Spleen (tissue), 11 donors: ENCODE measurements around the gene AZGP1. TPM values are rescaled to one million over a fixed set of nuclear protein-coding genes. Genes with fewer than 3 reads are reported as not detected.
"Not testable (repeated sequence)": the region's sequence is repeated elsewhere in the genome, so short reads cannot be mapped to it uniquely, and the experiment has no call there.

Experiments used
- DNase-seq: peaks from one replicate; pipeline ENCODE4 v3.0.0-alpha.2; 2020
- H3K27ac ChIP-seq, 8 donors: fragments of 200-600 bp; sonication (generic) in 7 of 8; 1 replicate in 4 of 8; 2 replicates in 4 of 8; pipeline versions ENCODE4 v1.5.0 to v1.8.0; 2016 to 2021; ENCODE audit warnings: inconsistent platforms in 4 of 8, mild to moderate bottlenecking in 4 of 8, moderate library complexity in 1 of 8
- H3K27me3 ChIP-seq, 7 donors: fragments of 200-600 bp; sonication (generic) in 6 of 7; replicated peaks in 1 of 7; 1 replicate in 4 of 7; 2 replicates in 3 of 7; pipeline versions ENCODE4 v1.5.0 to v1.8.0; 2016 to 2021; ENCODE audit warnings: inconsistent platforms in 3 of 7, mild to moderate bottlenecking in 1 of 7
- H3K36me3 ChIP-seq, 6 donors: fragments of 200-600 bp; sonication (generic) in 5 of 6; 1 replicate in 4 of 6; 2 replicates in 2 of 6; pipeline versions ENCODE4 v1.5.0 to v1.8.0; 2016 to 2021; ENCODE audit warnings: inconsistent platforms in 2 of 6
- H3K4me1 ChIP-seq, 6 donors: fragments of 200-600 bp; sonication (generic) in 5 of 6; 1 replicate in 3 of 6; 2 replicates in 3 of 6; pipeline versions ENCODE4 v1.5.0 to v1.8.0; 2016 to 2021; ENCODE audit warnings: inconsistent platforms in 3 of 6
- H3K4me3 ChIP-seq, 8 donors: fragments of 200-600 bp; sonication (generic) in 7 of 8; 1 replicate in 4 of 8; 2 replicates in 4 of 8; pipeline versions ENCODE4 v1.5.0 to v1.8.0; 2016 to 2021; ENCODE audit warnings: inconsistent platforms in 4 of 8, mild to moderate bottlenecking in 4 of 8, moderate library complexity in 2 of 8
- H3K9me3 ChIP-seq, 8 donors: fragments of 200-600 bp; sonication (generic) in 7 of 8; 1 replicate in 4 of 8; 2 replicates in 4 of 8; pipeline versions ENCODE4 v1.5.0 to v1.8.0; 2016 to 2021; ENCODE audit warnings: inconsistent platforms in 4 of 8
- POLR2A ChIP-seq, 3 donors: fragments of 450-650 bp; IDR thresholded peaks; one replicate each; pipeline ENCODE4 v1.5.1; 2017; ENCODE audit warnings: antibody characterized with exemption in 3 of 3, mild to moderate bottlenecking in 1 of 3
- POLR2AphosphoS5 ChIP-seq, 3 donors: sonication (generic); formaldehyde crosslinking; IDR thresholded peaks; one replicate each; pipeline ENCODE4 v1.5.1; 2017; ENCODE audit warnings: antibody characterized with exemption in 3 of 3
- WGBS, 5 donors: extraction: QIAGEN DNeasy Blood & Tissue Kit in 3 of 5; methylation state at CpG; one replicate each; pipeline versions ENCODE4 v1.1.5 to v1.1.7; 2013 to 2018; 5-methylcytosine and 5-hydroxymethylcytosine counted together
- intact Hi-C: fragments of 100-400 bp; cut with DNase I; formaldehyde crosslinking; loops from one replicate; pipeline ENCODE4 v1.15.0; 2023; ENCODE audit warnings: low total_unique reads
- polyA plus RNA-seq, 3 donors: library from polyadenylated mRNA; stranded (reverse); fragments of 200-250 nt; gene quantifications; one replicate each; pipeline ENCODE4 v1.2.1, GENCODE V29; 2013
- total RNA-seq, 7 donors: library from RNA; depleted of rRNA in 3 of 7; stranded (reverse); fragments of >200 nt in 3 of 7; fragmentation: NEBNext Ultra II Directional in 4 of 7; extraction: Animal tissue kit (Norgen Biotek cat#: 25700) in 4 of 7; gene quantifications; one replicate each; pipeline versions ENCODE4 v1.1.0 to v1.2.1, GENCODE V29; 2016 to 2021
- TF ChIP-seq, protein P1 (sequence below), 11 experiments: fragments of 200-600 bp in 7 of 11; fragments of 450-650 bp in 4 of 11; sonication (generic) in 4 of 11; IDR thresholded peaks in 8 of 11; conservative IDR thresholded peaks in 3 of 11; 1 replicate in 7 of 11; 2 replicates in 4 of 11; pipeline versions ENCODE4 v1.4.0 to v1.8.0; 2016 to 2021; ENCODE audit warnings: antibody characterized with exemption in 11 of 11, inconsistent platforms in 4 of 11, mild to moderate bottlenecking in 1 of 11
- donor health status: healthy with polysubstance abuse.
- donor health status: DM: no; HTN: no; CAD: no; lungs with moderate emphysema.
- donor health status: DM: no; HTN: no; CAD: no.
- donor health status: Bipolar disorder and iron deficiency.
- donor health status: healthy.
- donor health status: DM: no; HTN: no; CAD: no.
- donor health status: DM: yes; HTN: yes; CAD: no.

AZGP1 gene
- total and polyA plus RNA-seq, 10 donors, result 0.13 to 2.3 (median 0.58) TPM; not detected in 6

DNA sequence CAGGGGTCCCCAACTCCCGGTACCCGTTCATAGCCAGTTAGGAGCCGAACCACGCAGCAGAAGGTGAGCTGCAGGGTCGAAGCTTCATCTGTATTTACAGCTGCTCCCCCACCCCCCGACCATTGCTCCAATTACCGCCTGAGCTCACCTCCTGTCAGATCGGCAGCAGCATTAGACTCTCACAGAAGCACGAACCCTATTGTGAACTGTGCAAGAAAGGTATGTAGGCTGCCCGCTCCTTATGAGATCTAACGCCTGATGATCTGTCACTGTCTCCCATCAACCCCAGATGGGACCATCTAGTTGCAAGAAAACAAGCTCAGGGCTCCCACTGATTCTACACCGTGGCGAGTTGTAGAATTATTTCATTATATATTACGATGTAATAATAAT, 14.6 kb upstream of the AZGP1 start:
- H3K36me3 ChIP-seq, result no peaks in the 10 kb centered on the region
- DNase-seq, result peak; percentile 44
- intact Hi-C loops, result loop anchor here (5.0 kb wide), 1 partner anchor 78 kb away; no protein-coding TSS in a partner anchor
- peaks cover 0 to 42% (median 26%) of the 10 kb centered on the region in 6 donors for H3K4me1 ChIP-seq
- TF ChIP-seq, protein P1, sequence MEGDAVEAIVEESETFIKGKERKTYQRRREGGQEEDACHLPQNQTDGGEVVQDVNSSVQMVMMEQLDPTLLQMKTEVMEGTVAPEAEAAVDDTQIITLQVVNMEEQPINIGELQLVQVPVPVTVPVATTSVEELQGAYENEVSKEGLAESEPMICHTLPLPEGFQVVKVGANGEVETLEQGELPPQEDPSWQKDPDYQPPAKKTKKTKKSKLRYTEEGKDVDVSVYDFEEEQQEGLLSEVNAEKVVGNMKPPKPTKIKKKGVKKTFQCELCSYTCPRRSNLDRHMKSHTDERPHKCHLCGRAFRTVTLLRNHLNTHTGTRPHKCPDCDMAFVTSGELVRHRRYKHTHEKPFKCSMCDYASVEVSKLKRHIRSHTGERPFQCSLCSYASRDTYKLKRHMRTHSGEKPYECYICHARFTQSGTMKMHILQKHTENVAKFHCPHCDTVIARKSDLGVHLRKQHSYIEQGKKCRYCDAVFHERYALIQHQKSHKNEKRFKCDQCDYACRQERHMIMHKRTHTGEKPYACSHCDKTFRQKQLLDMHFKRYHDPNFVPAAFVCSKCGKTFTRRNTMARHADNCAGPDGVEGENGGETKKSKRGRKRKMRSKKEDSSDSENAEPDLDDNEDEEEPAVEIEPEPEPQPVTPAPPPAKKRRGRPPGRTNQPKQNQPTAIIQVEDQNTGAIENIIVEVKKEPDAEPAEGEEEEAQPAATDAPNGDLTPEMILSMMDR (IDR thresholded peaks at IDR 0.05 in 8 of 11, conservative IDR thresholded peaks at IDR 0.05 in 3 of 11), result no peak
- no peak for TF ChIP-seq POLR2AphosphoS5 (IDR thresholded peaks at IDR 0.05)
- TF ChIP-seq POLR2A (IDR thresholded peaks at IDR 0.05), result no peak
- H3K27me3 ChIP-seq, result peaks cover 0 to 16% (median 0%) of the 10 kb centered on the region in 7 donors
- H3K9me3 ChIP-seq, result no peaks in the 10 kb centered on the region
- 49 to 66% (median 61%) methylated on average over 14 of the region's 14 CpGs for WGBS, 5 donors
- peak overlapping the region in 1 of 8 donors; percentile 31 for H3K4me3 ChIP-seq
- no peak overlapping the region for H3K27ac ChIP-seq

DNA sequence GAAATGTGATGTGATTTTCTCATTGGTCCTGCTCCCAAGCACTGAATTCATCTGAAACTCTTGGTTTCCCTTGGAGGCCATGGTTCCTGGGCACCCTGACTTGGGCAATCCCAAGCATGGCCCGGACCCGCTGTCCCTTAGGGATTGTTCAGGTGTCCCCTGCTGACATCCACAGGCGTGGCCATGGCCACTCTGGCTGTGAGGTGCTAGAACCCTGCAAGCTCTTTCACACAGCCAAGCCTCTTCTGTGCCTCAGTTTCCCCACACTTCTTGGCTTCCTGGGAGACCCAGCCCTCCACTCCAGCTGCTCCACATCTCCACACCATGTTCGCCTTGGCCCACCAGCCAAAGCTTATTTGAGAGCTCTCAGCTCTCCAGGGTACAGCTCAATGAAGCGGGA, 12.0 kb upstream of the AZGP1 start:
- no peak overlapping the region for H3K27ac ChIP-seq

DNA sequence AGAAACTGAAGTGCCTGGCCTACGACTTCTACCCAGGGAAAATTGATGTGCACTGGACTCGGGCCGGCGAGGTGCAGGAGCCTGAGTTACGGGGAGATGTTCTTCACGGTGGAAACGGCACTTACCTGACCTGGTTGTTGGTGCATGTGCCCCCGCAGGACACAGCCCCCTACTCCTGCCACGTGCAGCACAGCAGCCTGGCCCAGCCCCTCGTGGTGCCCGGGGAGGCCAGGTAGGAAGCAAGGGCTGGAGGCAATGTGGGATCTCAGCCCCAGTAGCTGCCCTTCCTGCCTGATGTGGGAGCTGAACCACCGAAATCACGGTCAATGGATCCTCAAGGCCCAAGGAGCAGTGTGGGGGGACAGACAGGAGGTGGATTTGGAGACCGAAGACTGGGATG, 11.5 kb upstream of the AZGP1 start:
- peaks cover 0 to 21% (median 17%) of the 10 kb centered on the region in 6 donors for H3K4me1 ChIP-seq
- H3K27me3 ChIP-seq, H3K9me3 ChIP-seq, H3K36me3 ChIP-seq, H3K4me3 ChIP-seq, H3K27ac ChIP-seq: not testable (repeated sequence)
- intact Hi-C loops, result loop anchor here (10.0 kb wide), 1 partner anchor 87 kb away; no protein-coding TSS in a partner anchor
- WGBS, 5 donors, result 75 to 87% (median 83%) methylated on average over 12 to 14 of the region's 14 CpGs
- DNase-seq, result peak; percentile 32

More for the DNA sequence above, 12.0 kb upstream of the AZGP1 start:
- Histone ChIP-seq H3K4me3 (no peak overlapping the region), H3K27me3 (peaks cover 0 to 5% (median 0%) of the 10 kb centered on the region in 7 donors), H3K9me3 (no peaks in the 10 kb centered on the region), H3K36me3 (no peaks in the 10 kb centered on the region), H3K4me1 (peaks cover 0 to 25% (median 19%) of the 10 kb centered on the region in 6 donors)
- TF ChIP-seq, protein P1 (IDR thresholded peaks at IDR 0.05 in 8 of 11, conservative IDR thresholded peaks at IDR 0.05 in 3 of 11), result no peak
- TF ChIP-seq POLR2AphosphoS5 (IDR thresholded peaks at IDR 0.05) (no peak), POLR2A (IDR thresholded peaks at IDR 0.05) (no peak)
- WGBS, 5 donors, result 70 to 95% (median 73%) methylated on average over 5 of the region's 5 CpGs
- DNase-seq, result peak; percentile 56
- intact Hi-C loops, result loop anchor here (10.0 kb wide), 1 partner anchor 87 kb away; no protein-coding TSS in a partner anchor

DNA sequence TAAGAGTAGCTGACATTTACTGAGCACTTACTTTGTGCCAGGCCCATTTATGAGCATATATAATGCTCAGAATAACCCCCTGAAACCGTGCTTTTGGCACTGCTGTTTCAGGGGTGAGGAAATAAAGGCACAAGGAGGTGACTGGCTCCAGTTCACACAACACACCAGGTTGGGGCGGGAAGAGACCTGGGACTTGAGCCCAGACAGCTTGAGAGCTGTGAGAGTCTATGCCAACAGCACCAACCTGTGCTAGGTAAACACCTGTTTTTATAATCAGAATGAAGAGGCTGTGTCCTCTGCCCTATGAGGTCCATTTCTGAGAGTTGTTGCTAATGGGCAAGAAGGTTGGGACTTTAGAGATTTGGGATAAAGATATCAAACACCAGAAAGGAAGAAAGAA, 8.8 kb upstream of the AZGP1 start:
- TF ChIP-seq POLR2A (IDR thresholded peaks at IDR 0.05) (no peak), POLR2AphosphoS5 (IDR thresholded peaks at IDR 0.05) (no peak)
- 60 to 75% (median 63%) methylated on average over 2 of the region's 2 CpGs for WGBS, 5 donors
- Histone ChIP-seq H3K4me1 (peaks cover 0 to 6% (median 0%) of the 10 kb centered on the region in 6 donors), H3K27ac (no peak overlapping the region), H3K36me3 (no peaks in the 10 kb centered on the region), H3K4me3 (no peak overlapping the region), H3K9me3 (peaks cover 0 to 7% (median 0%) of the 10 kb centered on the region in 8 donors), H3K27me3 (no peaks in the 10 kb centered on the region)
- peak; percentile 7 for DNase-seq
- intact Hi-C loops, result loop anchor here (10.0 kb wide), 1 partner anchor 90 kb away; no protein-coding TSS in a partner anchor

DNA sequence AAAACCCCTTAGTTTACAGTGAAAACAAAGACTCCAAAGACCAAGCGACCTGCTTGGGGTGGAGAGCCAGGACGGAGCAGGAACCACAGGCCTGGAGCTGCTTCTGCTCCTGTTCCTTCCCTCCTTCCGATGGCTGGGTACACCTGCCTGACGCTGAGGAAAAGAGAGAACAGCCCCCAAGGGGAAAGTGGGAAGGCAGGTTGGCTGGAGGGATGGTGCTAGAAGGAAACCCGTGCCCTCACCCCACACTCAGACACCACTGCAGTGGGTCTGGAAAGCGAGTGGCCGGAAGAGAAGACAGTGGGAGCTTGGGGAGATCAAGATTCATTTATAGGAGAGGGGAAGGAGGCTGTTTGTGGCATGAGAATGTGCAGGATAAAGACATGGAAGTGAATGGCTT, 5.2 kb upstream of the AZGP1 start:
- H3K9me3 ChIP-seq, H3K36me3 ChIP-seq, H3K4me1 ChIP-seq, H3K27ac ChIP-seq, H3K4me3 ChIP-seq, DNase-seq: not testable (repeated sequence)
- H3K27me3 ChIP-seq, result peaks cover 0 to 12% (median 0%) of the 10 kb centered on the region in 7 donors
- intact Hi-C loops, result loop anchor here (10.0 kb wide), 1 partner anchor 94 kb away; no protein-coding TSS in a partner anchor
- 83 to 92% (median 88%) methylated on average over 7 of the region's 7 CpGs for WGBS, 5 donors

DNA sequence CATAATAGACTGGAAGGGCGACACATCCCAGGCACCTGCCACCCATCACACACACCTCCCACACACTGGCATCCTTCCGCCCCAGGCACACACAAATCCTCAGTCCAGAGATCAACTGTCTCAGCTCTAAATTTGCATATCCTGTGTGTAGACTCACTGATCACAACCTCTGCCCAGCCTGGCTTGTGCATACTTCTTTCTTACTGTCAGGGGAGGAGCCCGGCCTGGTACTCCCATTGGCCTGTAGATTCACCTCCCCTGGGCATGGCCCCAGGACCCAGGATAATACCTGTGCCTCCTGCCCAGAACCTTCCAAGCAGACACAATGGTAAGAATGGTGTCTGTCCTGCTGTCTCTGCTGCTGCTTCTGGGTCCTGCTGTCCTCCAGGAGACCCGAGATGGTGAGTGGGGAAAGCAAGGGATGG, 4.6 kb upstream of the AZGP1 start:
- not testable (repeated sequence) for H3K27ac ChIP-seq, H3K9me3 ChIP-seq, H3K4me3 ChIP-seq, H3K4me1 ChIP-seq, DNase-seq, H3K36me3 ChIP-seq
- WGBS, 5 donors, result 43 to 67% (median 61%) methylated on average over 3 to 4 of the region's 4 CpGs
- intact Hi-C loops, result loop anchor here (10.0 kb wide), 1 partner anchor 94 kb away; no protein-coding TSS in a partner anchor
- H3K27me3 ChIP-seq, result peaks cover 0 to 16% (median 0%) of the 10 kb centered on the region in 7 donors
